ENCODE results near the gene CPPED1. TPM values are rescaled to one million over a fixed set of nuclear protein-coding genes. Genes with fewer than 3 reads are reported as not detected.

CPPED1 gene
- total RNA-seq, 1 experiment from 2014 or later: 8.1 TPM

DNA sequence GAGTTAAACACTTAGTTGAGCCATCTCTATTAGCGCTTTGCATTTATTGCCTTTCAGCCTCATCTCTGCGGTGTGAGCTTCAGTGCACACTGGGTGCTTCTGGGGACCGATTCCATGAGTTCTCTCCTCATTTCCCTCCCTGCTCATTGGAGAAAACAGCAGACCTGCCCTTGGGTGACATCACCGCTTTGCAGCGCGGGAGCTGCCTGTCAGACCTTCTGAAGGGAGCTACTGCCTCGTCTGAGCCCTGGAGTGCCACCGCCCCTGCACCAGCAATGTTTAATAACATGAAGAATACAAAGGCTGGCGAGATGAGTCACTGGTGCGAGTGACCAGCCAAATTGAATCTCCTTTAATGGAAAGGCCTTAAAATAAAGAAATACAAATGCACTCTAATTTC lies 30.2 kb upstream of the CPPED1 start:
- Histone ChIP-seq H3K9ac (ENCODE audit: low read length) (no peak overlapping the region), H3K4me2 (ENCODE audit: low read length) (peak overlapping the region; percentile 16; the same call in 1 of the 2 replicates), H4K20me1 (ENCODE audit: insufficient read depth) (no peaks in the 10 kb centered on the region), H3K36me3 (ENCODE audit: control insufficient read depth in 1 of 2, insufficient read depth in 2 of 2, low read length in 2 of 2) (no peaks in the 10 kb centered on the region), H3K9me3 (ENCODE audit: control insufficient read depth in 1 of 2, insufficient read depth in 1 of 2, low read depth in 1 of 2, low read length in 2 of 2) (no peaks in the 10 kb centered on the region), H3K4me1 (ENCODE audit: control insufficient read depth in 1 of 2, insufficient read depth in 2 of 2, low read length in 2 of 2) (peaks cover 10 to 11% of the 10 kb centered on the region in 2 experiments), H3K27me3 (ENCODE audit: insufficient read depth, low read length) (no peaks in the 10 kb centered on the region), H3K4me3 (replicated peaks in 1 of 2; ENCODE audit: low read depth in 1 of 2, low read length in 2 of 2) (no peak overlapping the region), H2AFZ (ENCODE audit: low read depth, low read length, poor library complexity, severe bottlenecking) (no peak overlapping the region), H3K79me2 (ENCODE audit: insufficient read depth, low read length) (no peaks in the 10 kb centered on the region), H3K27ac (ENCODE audit: low read depth, low read length) (no peak overlapping the region), H3K9me2 (ENCODE audit: insufficient read depth) (no peaks in the 10 kb centered on the region)
- DNase-seq (ENCODE audit: low read depth, low spot score) (peak; percentile 31), ATAC-seq (peak; percentile 86)
- BruUV-seq (replicated peaks): no TSS peak
- intact Hi-C loops (cut with micrococcal nuclease): no loop called here
- ChIA-PET RAD21 (ENCODE audit: low non-redundant PET in 1 of 2, low total read pairs in 2 of 2, uncharacterized antibody in 2 of 2, unreplicated experiment in 2 of 2) (no interaction called here), CTCF (interaction anchor here (0.5 kb wide), 1 partner anchor 491 kb away, joined by 3 read pairs; no protein-coding TSS in a partner anchor), POLR2A (no interaction called here)
- TF ChIP-seq, protein P1, sequence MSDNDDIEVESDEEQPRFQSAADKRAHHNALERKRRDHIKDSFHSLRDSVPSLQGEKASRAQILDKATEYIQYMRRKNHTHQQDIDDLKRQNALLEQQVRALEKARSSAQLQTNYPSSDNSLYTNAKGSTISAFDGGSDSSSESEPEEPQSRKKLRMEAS (IDR thresholded peaks at IDR 0.05): peak; percentile 28; the same call in 1 of the 2 replicates
- TF ChIP-seq ZNF274 (IDR thresholded peaks at IDR 0.05; ENCODE audit: low read depth, low read length): no peak
- TF ChIP-seq FOSL1 (IDR thresholded peaks at IDR 0.05; ENCODE audit: low read depth): 0 out of 2 replicates have a peak, but pooled peaks have one; percentile 17

DNA sequence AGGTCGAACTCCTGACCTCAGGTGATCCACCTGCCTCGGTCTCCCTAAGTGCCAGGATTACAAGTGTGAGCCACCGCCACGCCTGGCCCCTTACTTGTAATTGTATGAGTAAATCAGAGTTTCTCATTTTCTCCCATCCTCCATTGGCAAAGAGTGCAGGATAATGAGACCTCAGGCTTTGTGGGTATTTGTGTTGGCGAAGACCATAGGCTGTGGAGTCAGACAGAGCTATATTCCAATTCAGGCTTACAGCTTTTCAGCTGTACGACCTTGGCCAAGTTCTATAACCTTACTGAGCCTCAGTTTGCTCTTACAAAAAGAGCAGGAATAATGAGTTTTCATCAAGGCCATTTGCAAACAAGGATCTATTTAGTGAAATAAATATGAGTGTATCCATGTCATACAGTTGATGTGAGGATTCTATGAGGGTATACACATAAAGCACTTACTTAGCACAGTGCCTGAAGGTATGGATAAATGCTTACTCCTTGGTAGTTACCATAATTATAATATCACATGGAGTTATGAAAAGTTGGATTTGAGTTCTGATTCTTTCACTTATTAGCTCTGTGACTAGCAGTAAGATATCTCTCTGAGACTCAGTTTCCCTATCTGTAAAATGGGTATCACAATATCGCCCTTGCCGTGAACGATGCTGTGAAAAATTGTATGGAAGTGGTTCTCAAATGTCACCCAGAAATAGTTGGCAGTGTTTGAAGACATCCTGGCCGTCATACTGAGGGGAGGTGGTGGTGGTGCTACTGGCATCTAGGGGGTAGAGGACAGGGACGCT lies 25.6 kb upstream of the CPPED1 start:
- Histone ChIP-seq H3K4me1 (ENCODE audit: control insufficient read depth in 1 of 2, insufficient read depth in 2 of 2, low read length in 2 of 2) (peaks cover 8 to 9% of the 10 kb centered on the region in 2 experiments), H3K9ac (ENCODE audit: low read length) (no peak overlapping the region), H2AFZ (ENCODE audit: low read depth, low read length, poor library complexity, severe bottlenecking) (no peak overlapping the region), H3K9me2 (ENCODE audit: insufficient read depth) (no peaks in the 10 kb centered on the region), H3K79me2 (ENCODE audit: insufficient read depth, low read length) (no peaks in the 10 kb centered on the region), H3K9me3 (ENCODE audit: control insufficient read depth in 1 of 2, insufficient read depth in 1 of 2, low read depth in 1 of 2, low read length in 2 of 2) (no peaks in the 10 kb centered on the region), H3K27me3 (ENCODE audit: insufficient read depth, low read length) (peaks cover 6% of the 10 kb centered on the region; the same call in 1 of the 2 replicates), H3K4me2 (ENCODE audit: low read length) (no peak overlapping the region), H3K4me3 (replicated peaks in 1 of 2; ENCODE audit: low read depth in 1 of 2, low read length in 2 of 2) (no peak overlapping the region), H3K27ac (ENCODE audit: low read depth, low read length) (no peak overlapping the region), H4K20me1 (ENCODE audit: insufficient read depth) (no peaks in the 10 kb centered on the region), H3K36me3 (ENCODE audit: control insufficient read depth in 1 of 2, insufficient read depth in 2 of 2, low read length in 2 of 2) (no peaks in the 10 kb centered on the region)
- ATAC-seq (no peak), DNase-seq (ENCODE audit: low read depth, low spot score) (no peak)
- TF ChIP-seq CBX3 (IDR thresholded peaks at IDR 0.05; ENCODE audit: low read depth) (no peak), SP1 (IDR thresholded peaks at IDR 0.05; ENCODE audit: low read depth) (no peak), SRF (IDR thresholded peaks at IDR 0.05; ENCODE audit: low read depth) (no peak), ZFX (IDR thresholded peaks at IDR 0.05) (no peak), SIN3A (IDR thresholded peaks at IDR 0.05; ENCODE audit: low read depth) (no peak)
- TF ChIP-seq, protein P2, sequence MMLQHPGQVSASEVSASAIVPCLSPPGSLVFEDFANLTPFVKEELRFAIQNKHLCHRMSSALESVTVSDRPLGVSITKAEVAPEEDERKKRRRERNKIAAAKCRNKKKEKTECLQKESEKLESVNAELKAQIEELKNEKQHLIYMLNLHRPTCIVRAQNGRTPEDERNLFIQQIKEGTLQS (IDR thresholded peaks at IDR 0.05): no peak
- TF ChIP-seq, protein P3, sequence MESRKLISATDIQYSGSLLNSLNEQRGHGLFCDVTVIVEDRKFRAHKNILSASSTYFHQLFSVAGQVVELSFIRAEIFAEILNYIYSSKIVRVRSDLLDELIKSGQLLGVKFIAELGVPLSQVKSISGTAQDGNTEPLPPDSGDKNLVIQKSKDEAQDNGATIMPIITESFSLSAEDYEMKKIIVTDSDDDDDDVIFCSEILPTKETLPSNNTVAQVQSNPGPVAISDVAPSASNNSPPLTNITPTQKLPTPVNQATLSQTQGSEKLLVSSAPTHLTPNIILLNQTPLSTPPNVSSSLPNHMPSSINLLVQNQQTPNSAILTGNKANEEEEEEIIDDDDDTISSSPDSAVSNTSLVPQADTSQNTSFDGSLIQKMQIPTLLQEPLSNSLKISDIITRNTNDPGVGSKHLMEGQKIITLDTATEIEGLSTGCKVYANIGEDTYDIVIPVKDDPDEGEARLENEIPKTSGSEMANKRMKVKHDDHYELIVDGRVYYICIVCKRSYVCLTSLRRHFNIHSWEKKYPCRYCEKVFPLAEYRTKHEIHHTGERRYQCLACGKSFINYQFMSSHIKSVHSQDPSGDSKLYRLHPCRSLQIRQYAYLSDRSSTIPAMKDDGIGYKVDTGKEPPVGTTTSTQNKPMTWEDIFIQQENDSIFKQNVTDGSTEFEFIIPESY (IDR thresholded peaks at IDR 0.05; ENCODE audit: extremely low read depth, insufficient replicate concordance, low read length): no peak
- TF ChIP-seq, protein P4, sequence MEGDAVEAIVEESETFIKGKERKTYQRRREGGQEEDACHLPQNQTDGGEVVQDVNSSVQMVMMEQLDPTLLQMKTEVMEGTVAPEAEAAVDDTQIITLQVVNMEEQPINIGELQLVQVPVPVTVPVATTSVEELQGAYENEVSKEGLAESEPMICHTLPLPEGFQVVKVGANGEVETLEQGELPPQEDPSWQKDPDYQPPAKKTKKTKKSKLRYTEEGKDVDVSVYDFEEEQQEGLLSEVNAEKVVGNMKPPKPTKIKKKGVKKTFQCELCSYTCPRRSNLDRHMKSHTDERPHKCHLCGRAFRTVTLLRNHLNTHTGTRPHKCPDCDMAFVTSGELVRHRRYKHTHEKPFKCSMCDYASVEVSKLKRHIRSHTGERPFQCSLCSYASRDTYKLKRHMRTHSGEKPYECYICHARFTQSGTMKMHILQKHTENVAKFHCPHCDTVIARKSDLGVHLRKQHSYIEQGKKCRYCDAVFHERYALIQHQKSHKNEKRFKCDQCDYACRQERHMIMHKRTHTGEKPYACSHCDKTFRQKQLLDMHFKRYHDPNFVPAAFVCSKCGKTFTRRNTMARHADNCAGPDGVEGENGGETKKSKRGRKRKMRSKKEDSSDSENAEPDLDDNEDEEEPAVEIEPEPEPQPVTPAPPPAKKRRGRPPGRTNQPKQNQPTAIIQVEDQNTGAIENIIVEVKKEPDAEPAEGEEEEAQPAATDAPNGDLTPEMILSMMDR (IDR thresholded peaks at IDR 0.05 in 2 of 3, conservative IDR thresholded peaks at IDR 0.05 in 1 of 3; ENCODE audit: borderline replicate concordance in 1 of 3, insufficient read depth in 1 of 3, low read depth in 2 of 3, low read length in 2 of 3): no peak
- CTCF ChIA-PET: no interaction called here
- RAD21 ChIA-PET (ENCODE audit: low non-redundant PET in 1 of 2, low total read pairs in 2 of 2, uncharacterized antibody in 2 of 2, unreplicated experiment in 2 of 2): no interaction called here
- no TSS peak for BruUV-seq (replicated peaks)
- intact Hi-C loops (cut with micrococcal nuclease): no loop called here
- POLR2A ChIA-PET: no interaction called here
